H9 (cell line): Measurements from ENCODE around the gene BTBD19. TPM values are rescaled to one million over a fixed set of nuclear protein-coding genes. Genes with fewer than 3 reads are reported as not detected.

Experiments
- DNase-seq: peaks from one replicate; pipeline ENCODE4 v3.0.0-alpha.2; 2017
- H2AFZ ChIP-seq: one replicate; pipeline ENCODE4 v1.6.1; 2013; ENCODE audit warnings: mild to moderate bottlenecking, low read length, control low read depth, moderate library complexity
- H2AK5ac ChIP-seq: 2 replicates; pipeline ENCODE4 v1.6.1; 2013; ENCODE audit warnings: low read length, control low read depth, mixed read lengths; ENCODE audit not compliant: insufficient read length
- H2BK120ac ChIP-seq: one replicate; pipeline ENCODE4 v1.6.1; 2013; ENCODE audit warnings: low read depth, mild to moderate bottlenecking, low read length, control low read depth, inconsistent platforms; ENCODE audit not compliant: poor library complexity, severe bottlenecking
- H2BK12ac ChIP-seq: 2 replicates; pipeline ENCODE4 v1.6.1; 2013; ENCODE audit warnings: low read length, control low read depth, mixed read lengths, low read depth; ENCODE audit not compliant: insufficient read length
- H2BK15ac ChIP-seq: 2 replicates; pipeline ENCODE4 v1.6.1; 2013; ENCODE audit warnings: low read depth, low read length, control low read depth
- H2BK20ac ChIP-seq: one replicate; pipeline ENCODE4 v1.6.1; 2013; ENCODE audit warnings: low read depth, mild to moderate bottlenecking, low read length, control low read depth, inconsistent platforms; ENCODE audit not compliant: poor library complexity, severe bottlenecking
- H2BK5ac ChIP-seq: 2 replicates; pipeline ENCODE4 v1.6.1; 2013; ENCODE audit warnings: low read length, control low read depth, mixed read lengths; ENCODE audit not compliant: insufficient read length
- H3K14ac ChIP-seq: 2 replicates; pipeline ENCODE4 v1.6.1; 2013; ENCODE audit warnings: low read length, control low read depth; ENCODE audit not compliant: insufficient read depth
- H3K18ac ChIP-seq: 2 replicates; pipeline ENCODE4 v1.6.1; 2013; ENCODE audit warnings: low read depth, mild to moderate bottlenecking, mixed read lengths, low read length, control low read depth; ENCODE audit not compliant: insufficient read length
- H3K23ac ChIP-seq: 2 replicates; pipeline ENCODE4 v1.6.1; 2013; ENCODE audit warnings: low read length, control low read depth, mixed read lengths, low read depth; ENCODE audit not compliant: insufficient read length
- H3K23me2 ChIP-seq: 2 replicates; pipeline ENCODE4 v1.6.1; 2013; ENCODE audit warnings: low read depth, mild to moderate bottlenecking, mixed read lengths, low read length, control low read depth; ENCODE audit not compliant: insufficient read length, poor library complexity, severe bottlenecking
- H3K27ac ChIP-seq: 2 replicates; pipeline ENCODE4 v1.5.1; 2013; ENCODE audit warnings: low read length, control low read depth, mixed read lengths, low read depth; ENCODE audit not compliant: insufficient read length
- H3K27me3 ChIP-seq: 2 replicates; pipeline ENCODE4 v1.6.1; 2013; ENCODE audit warnings: low read length, control low read depth, inconsistent platforms; ENCODE audit not compliant: insufficient read depth
- H3K4ac ChIP-seq: 2 replicates; pipeline ENCODE4 v1.6.1; 2013; ENCODE audit warnings: low read depth, mild to moderate bottlenecking, control low read depth, inconsistent platforms, low read length, moderate library complexity
- H3K4me1 ChIP-seq: 2 replicates; pipeline ENCODE4 v1.6.1; 2013; ENCODE audit warnings: low read length, control low read depth, inconsistent platforms; ENCODE audit not compliant: insufficient read depth
- H3K4me2 ChIP-seq: 2 replicates; pipeline ENCODE4 v1.6.1; 2013; ENCODE audit warnings: low read length, control low read depth, mixed read lengths; ENCODE audit not compliant: insufficient read length, insufficient read depth
- H3K56ac ChIP-seq: 2 replicates; pipeline ENCODE4 v1.6.1; 2013; ENCODE audit warnings: low read depth, mild to moderate bottlenecking, mixed read lengths, low read length, control low read depth; ENCODE audit not compliant: insufficient read length
- H3K79me1 ChIP-seq: 2 replicates; pipeline ENCODE4 v1.6.1; 2013; ENCODE audit warnings: low read depth, mild to moderate bottlenecking, moderate library complexity, low read length, control low read depth, inconsistent platforms; ENCODE audit not compliant: insufficient read depth, poor library complexity, severe bottlenecking
- H3K79me2 ChIP-seq: 2 replicates; pipeline ENCODE4 v1.6.1; 2013; ENCODE audit warnings: low read length, control low read depth, inconsistent platforms; ENCODE audit not compliant: insufficient read depth
- H3K9ac ChIP-seq: 2 replicates; pipeline ENCODE4 v1.6.1; 2013; ENCODE audit warnings: low read length, control low read depth, mixed read lengths; ENCODE audit not compliant: insufficient read length; ENCODE audit errors: extremely low read depth
- H3K9me3 ChIP-seq: one replicate; pipeline ENCODE4 v1.6.1; 2013; ENCODE audit warnings: low read depth, low read length, inconsistent platforms; ENCODE audit not compliant: control insufficient read depth
- H3T11ph ChIP-seq: one replicate; pipeline ENCODE4 v1.6.1; 2013; ENCODE audit warnings: mild to moderate bottlenecking, low read length, control low read depth, inconsistent platforms
- H4K20me1 ChIP-seq: one replicate; pipeline ENCODE4 v1.6.1; 2013; ENCODE audit not compliant: control insufficient read depth, insufficient read length, insufficient read depth
- H4K5ac ChIP-seq: 2 replicates; pipeline ENCODE4 v1.6.1; 2013; ENCODE audit warnings: low read depth, mild to moderate bottlenecking, mixed read lengths, low read length, control low read depth; ENCODE audit not compliant: insufficient read length
- H4K8ac ChIP-seq: replicated peaks from 2 replicates; pipeline ENCODE4 v1.6.1; 2013; ENCODE audit warnings: low read length, control low read depth, mixed read lengths, low read depth; ENCODE audit not compliant: insufficient read length
- H4K91ac ChIP-seq: 2 replicates; pipeline ENCODE4 v1.6.1; 2013; ENCODE audit warnings: low read depth, mild to moderate bottlenecking, moderate library complexity, mixed read lengths, low read length, control low read depth; ENCODE audit not compliant: insufficient read length
- H3K27ac Mint-ChIP-seq, 3 experiments: 2 replicates in 2 of 3; 3 replicates in 1 of 3; pipeline ENCODE4 v1.8.0; 2020 to 2021; ENCODE audit warnings: mixed read lengths in 3 of 3, mild to moderate bottlenecking in 1 of 3, moderate library complexity in 1 of 3
- H3K27me3 Mint-ChIP-seq: 2 replicates; pipeline ENCODE4 v1.8.0; 2021; ENCODE audit warnings: low read depth, mild to moderate bottlenecking, moderate library complexity, mixed read lengths
- H3K36me3 Mint-ChIP-seq, 3 experiments: 2 replicates in 2 of 3; 3 replicates in 1 of 3; pipeline ENCODE4 v1.8.0; 2020 to 2021; ENCODE audit warnings: low read depth in 3 of 3, mixed read lengths in 3 of 3; ENCODE audit not compliant: insufficient read depth in 1 of 3
- H3K4me1 Mint-ChIP-seq, 2 experiments: 2 replicates each; pipeline ENCODE4 v1.8.0; 2020; ENCODE audit warnings: mixed read lengths in 2 of 2
- H3K4me3 Mint-ChIP-seq, 2 experiments: 2 replicates in 1 of 2; 3 replicates in 1 of 2; pipeline ENCODE4 v1.8.0; 2020 to 2021; ENCODE audit warnings: mild to moderate bottlenecking in 2 of 2, mixed read lengths in 2 of 2, moderate library complexity in 1 of 2
- H3K9me3 Mint-ChIP-seq, 2 experiments: 2 replicates in 1 of 2; 3 replicates in 1 of 2; pipeline ENCODE4 v1.8.0; 2020; ENCODE audit warnings: mild to moderate bottlenecking in 2 of 2, mixed read lengths in 2 of 2, moderate library complexity in 1 of 2
- CTCF ChIP-seq: fragments of 200-600 bp; sonication (generic); conservative IDR thresholded peaks from 3 replicates; pipeline ENCODE4 v1.8.0; 2021; ENCODE audit warnings: antibody characterized with exemption, mild to moderate bottlenecking
- WGBS: extraction: QIAGEN DNeasy Blood & Tissue Kit; methylation state at CpG from one replicate; pipeline ENCODE4 v1.1.7; 2013; ENCODE audit warnings: missing lambda C conversion rate, low lambda C conversion rate, mixed read lengths; ENCODE audit not compliant: insufficient read length; ENCODE audit errors: extremely low coverage; 5-methylcytosine and 5-hydroxymethylcytosine counted together
- total RNA-seq: library from RNA; stranded (reverse); gene quantifications from 2 replicates; pipeline ENCODE4 v1.2.1, GENCODE V29; 2021

The BTBD19 gene
- total RNA-seq, 1 experiment from 2014 or later, result 1.9 TPM

GRCh38 chr1:44808938-44809917, 905 bp downstream of the BTBD19 start:
- H2BK5ac ChIP-seq, result no peak overlapping the region
- Mint-ChIP-seq H3K27me3 (no peaks in the 10 kb centered on the region; the same call in 1 of the 2 replicates), H3K9me3 (no peaks in the 10 kb centered on the region), H3K36me3 (peaks cover 3 to 18% (median 12%) of the 10 kb centered on the region in 3 experiments; a peak in 6 of 7 replicates), H3K4me3 (peak overlapping the region; percentile 22 to 32; a peak in 3 of 5 replicates), H3K4me1 (peaks cover 31 to 40% of the 10 kb centered on the region in 2 experiments), H3K27ac (peak overlapping the region in 1 of 3 experiments; percentile 49; a peak in 2 of 7 replicates)
- no peak overlapping the region for H3K27ac ChIP-seq
- H3K79me1 ChIP-seq, result no peaks in the 10 kb centered on the region
- peaks cover 7% of the 10 kb centered on the region for H3K23me2 ChIP-seq
- no peak overlapping the region for H3K9ac ChIP-seq
- H2BK120ac ChIP-seq, result no peak overlapping the region
- H2BK20ac ChIP-seq, result no peak overlapping the region
- H2BK15ac ChIP-seq, result no peak overlapping the region
- no peak overlapping the region for H2AFZ ChIP-seq
- no peak overlapping the region for H3K56ac ChIP-seq
- TF ChIP-seq CTCF, result no peak
- no peaks in the 10 kb centered on the region for H4K20me1 ChIP-seq
- no peaks in the 10 kb centered on the region for H3K79me2 ChIP-seq
- H3K14ac ChIP-seq, result peak overlapping the region; percentile 87
- H3K4me1 ChIP-seq, result peaks cover 10% of the 10 kb centered on the region; the same call in 1 of the 2 replicates
- H3K27me3 ChIP-seq, result no peaks in the 10 kb centered on the region
- no peaks in the 10 kb centered on the region for H3K9me3 ChIP-seq
- H3K23ac ChIP-seq, result no peak overlapping the region
- peak overlapping the region; percentile 25; the same call in 1 of the 2 replicates for H3K4ac ChIP-seq
- H3K18ac ChIP-seq, result peak overlapping the region; percentile 72
- no peak overlapping the region for H4K5ac ChIP-seq
- no peak overlapping the region for H2BK12ac ChIP-seq
- WGBS, result no CpG with 5 or more reads among the region's 6 CpGs
- peak overlapping the region; percentile 29 for H3K4me2 ChIP-seq
- no peak overlapping the region for H4K8ac ChIP-seq
- peak overlapping the region; percentile 68 for H4K91ac ChIP-seq
- no peak overlapping the region for H2AK5ac ChIP-seq
- peak; percentile 43 for DNase-seq
- H3T11ph ChIP-seq, result no peak overlapping the region
